GM12874 (cell line): ENCODE results near the gene PDE10A.

Experiments used
- CTCF ChIP-seq: IDR thresholded peaks from 2 replicates; pipeline ENCODE4 v1.5.1; 2011; ENCODE audit warnings: low read depth, mild to moderate bottlenecking, control low read depth, low read length, moderate library complexity; ENCODE audit not compliant: insufficient read depth

Gene PDE10A

GRCh38 chr6:165515963-165516624 is 146.9 kb downstream of the PDE10A start:
- no peak for TF ChIP-seq CTCF

GRCh38 chr6:165514621-165515020 is 148.4 kb downstream of the PDE10A start:
- no peak for TF ChIP-seq CTCF

GRCh38 chr6:165511807-165512206 is 151.2 kb downstream of the PDE10A start:
- no peak for TF ChIP-seq CTCF

GRCh38 chr6:165508321-165508869 is 154.6 kb downstream of the PDE10A start:
- TF ChIP-seq CTCF: no peak

GRCh38 chr6:165506657-165507056 is 156.4 kb downstream of the PDE10A start:
- no peak for TF ChIP-seq CTCF

GRCh38 chr6:165497472-165497871 is 165.6 kb downstream of the PDE10A start:
- no peak for TF ChIP-seq CTCF

GRCh38 chr6:165488624-165489295 is 174.3 kb downstream of the PDE10A start:
- TF ChIP-seq CTCF: peak; percentile 12; the same call in 1 of the 2 replicates
